A673 (cell line): Measurements from ENCODE around the gene FHIP2A.

ENCODE experiments used
- EZH2 ChIP-seq: fragments of 200-600 bp; sonication (generic); IDR thresholded peaks from 2 replicates; pipeline ENCODE4 v1.6.1; 2017; ENCODE audit warnings: borderline replicate concordance, low read depth, mild to moderate bottlenecking, mixed read lengths, antibody characterized with exemption, low read length; ENCODE audit not compliant: poor library complexity, severe bottlenecking
- TF ChIP-seq, protein P1 (sequence below): fragments of 300-800, 200-600 bp; sonication (generic); conservative IDR thresholded peaks from 2 replicates; pipeline ENCODE4 v1.5.1; 2017; ENCODE audit warnings: low read depth, mild to moderate bottlenecking, antibody characterized with exemption, low read length, moderate library complexity, mixed read lengths

DNA sequence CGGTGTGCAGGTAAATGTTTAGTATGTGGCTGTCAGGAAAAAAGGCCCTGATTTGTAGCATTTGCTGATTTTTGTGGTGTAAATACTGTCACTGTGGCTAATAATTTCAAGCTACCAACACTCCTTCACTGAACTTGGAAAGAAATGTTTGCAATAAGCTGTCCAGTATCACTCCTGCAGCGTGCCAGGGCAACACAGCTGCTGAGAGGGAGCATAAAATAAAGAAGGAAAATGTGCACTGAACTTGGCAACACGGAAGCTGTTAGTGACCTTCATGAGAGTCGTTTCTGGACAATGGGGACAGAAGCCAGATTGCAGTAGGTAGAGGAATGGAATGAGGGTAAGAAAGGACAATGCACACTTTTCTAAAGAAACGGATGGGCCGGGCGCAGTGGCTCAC lies 37.9 kb upstream of the FHIP2A start:
- TF ChIP-seq, protein P1, sequence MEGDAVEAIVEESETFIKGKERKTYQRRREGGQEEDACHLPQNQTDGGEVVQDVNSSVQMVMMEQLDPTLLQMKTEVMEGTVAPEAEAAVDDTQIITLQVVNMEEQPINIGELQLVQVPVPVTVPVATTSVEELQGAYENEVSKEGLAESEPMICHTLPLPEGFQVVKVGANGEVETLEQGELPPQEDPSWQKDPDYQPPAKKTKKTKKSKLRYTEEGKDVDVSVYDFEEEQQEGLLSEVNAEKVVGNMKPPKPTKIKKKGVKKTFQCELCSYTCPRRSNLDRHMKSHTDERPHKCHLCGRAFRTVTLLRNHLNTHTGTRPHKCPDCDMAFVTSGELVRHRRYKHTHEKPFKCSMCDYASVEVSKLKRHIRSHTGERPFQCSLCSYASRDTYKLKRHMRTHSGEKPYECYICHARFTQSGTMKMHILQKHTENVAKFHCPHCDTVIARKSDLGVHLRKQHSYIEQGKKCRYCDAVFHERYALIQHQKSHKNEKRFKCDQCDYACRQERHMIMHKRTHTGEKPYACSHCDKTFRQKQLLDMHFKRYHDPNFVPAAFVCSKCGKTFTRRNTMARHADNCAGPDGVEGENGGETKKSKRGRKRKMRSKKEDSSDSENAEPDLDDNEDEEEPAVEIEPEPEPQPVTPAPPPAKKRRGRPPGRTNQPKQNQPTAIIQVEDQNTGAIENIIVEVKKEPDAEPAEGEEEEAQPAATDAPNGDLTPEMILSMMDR: no peak
- TF ChIP-seq EZH2: no peak
